HG03565 (cell line): ENCODE results near the gene IL3RA.
"Not testable (repeated sequence)": the region's sequence is repeated elsewhere in the genome, so short reads cannot be mapped to it uniquely, and the experiment has no call there.

Experiments
- ATAC-seq: cut with Tn5 transposase; IDR thresholded peaks from one replicate; pipeline ENCODE4 v1.9.1; 2021; ENCODE audit warnings: mild to moderate bottlenecking, moderate library complexity; ENCODE audit not compliant: unreplicated experiment

Gene IL3RA

GRCh38 chrX:1421433-1422134 lies 85.0 kb downstream of the IL3RA start:
- no peak for ATAC-seq

DNA sequence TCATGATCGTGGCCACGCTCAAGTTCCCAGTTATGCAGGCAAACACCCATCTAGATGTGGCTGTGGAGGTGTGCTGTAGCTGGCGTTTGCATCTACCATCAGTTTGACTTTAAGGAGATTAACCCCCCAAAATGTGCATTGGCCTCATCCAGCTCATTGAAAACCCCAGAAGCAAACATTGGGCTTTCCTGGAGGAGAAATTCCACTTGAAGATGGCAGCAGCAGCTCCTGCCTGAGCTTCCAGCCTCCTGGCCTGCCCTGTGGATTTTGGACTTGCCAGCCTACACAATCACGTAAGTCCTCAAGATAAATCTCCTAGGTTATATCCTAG lies 85.5 kb downstream of the IL3RA start:
- no peak for ATAC-seq

DNA sequence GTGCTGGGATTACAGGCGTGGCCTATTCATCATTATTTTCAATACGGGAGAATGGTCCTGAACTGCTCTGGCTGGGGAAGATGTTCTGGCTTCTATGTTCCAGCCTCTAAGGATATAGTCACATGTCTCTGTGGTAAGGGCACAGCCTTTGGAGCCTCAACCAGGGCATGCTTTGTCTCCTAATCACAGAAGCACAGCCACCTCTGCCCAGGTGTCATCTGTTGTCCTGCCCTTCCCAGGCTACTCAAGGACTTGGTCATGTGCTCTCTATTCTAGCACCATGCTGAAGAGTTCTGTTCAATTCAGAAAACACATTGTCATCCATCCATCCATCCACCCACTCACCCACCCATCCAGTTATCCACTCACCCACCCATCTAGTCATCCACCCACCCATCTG lies 86.6 kb downstream of the IL3RA start:
- no peak for ATAC-seq

DNA sequence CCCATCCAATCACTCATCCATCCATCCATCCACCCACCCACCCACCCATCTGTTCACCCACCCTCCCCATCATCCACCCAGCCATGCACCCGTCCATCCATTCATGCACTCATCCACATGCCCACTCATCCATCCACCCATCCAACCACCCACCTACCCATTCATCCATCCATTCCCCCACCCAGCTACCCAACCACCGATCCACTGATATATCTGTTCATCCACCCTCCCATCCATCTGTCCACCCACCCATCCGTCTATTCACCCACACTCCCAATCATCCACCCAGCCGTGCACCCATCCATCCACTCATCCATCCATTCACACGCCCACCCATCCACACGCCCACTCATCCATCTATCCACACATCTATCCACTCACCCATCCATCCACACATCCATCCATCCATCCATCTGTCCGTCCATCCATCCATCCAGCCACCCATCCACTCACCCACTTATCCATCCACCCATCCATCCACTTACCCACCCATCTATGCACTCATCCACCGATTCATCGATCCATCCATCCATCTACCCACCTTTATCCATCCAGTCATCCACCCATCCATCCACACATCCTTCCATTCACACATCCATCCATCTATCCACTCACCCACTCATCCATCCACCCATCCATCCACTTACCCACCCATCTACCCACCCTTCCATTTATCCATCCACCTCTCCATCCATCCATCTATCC lies 87.7 kb downstream of the IL3RA start:
- no peak for ATAC-seq

DNA sequence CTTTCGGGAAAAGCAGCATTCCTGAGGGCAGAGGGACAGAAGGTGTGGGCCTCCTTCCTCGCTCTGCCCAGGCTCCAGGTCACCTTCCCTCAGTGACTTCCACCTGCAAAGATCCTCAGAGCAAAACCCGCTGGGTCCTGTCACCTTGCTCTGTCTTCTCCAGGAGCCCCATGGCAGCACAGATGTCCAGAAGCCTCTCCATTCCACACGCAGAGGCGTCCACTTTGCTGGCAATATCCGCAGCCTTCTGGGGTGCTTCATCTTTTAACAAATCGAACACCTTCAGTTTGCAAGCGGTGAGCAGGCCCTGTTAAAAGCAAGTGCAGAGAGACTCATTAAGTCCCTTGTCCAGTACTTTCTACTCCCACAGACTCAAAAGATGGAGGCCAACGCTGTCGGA lies 88.8 kb downstream of the IL3RA start:
- no peak for ATAC-seq

- not testable (repeated sequence) for ATAC-seq
These were observed 89.7 kb downstream of the IL3RA start for GRCh38 chrX:1426321-1426720.

- ATAC-seq, result no peak
These were observed 91.2 kb downstream of the IL3RA start for GRCh38 chrX:1427756-1428155.

DNA sequence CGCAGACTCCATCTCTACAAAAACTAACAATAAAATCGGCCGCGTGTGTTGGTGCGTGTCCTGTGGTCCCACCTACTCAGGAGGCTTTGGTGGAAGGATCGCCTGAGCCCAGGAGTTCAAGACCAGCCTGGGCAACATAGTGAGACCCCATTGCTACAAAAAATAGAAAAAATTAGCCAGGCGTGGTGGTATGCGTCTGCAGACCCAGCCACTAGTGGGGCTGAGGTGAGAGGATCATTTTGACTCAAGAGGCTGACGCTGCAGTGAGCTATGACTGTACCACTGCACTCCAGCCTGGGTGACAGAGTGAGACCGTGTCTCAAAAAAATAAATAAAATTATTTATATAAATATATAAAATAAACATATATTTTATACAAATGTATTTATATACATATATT lies 93.9 kb downstream of the IL3RA start:
- no peak for ATAC-seq
